NCI-H345 (cell line): ENCODE results near the gene ADAMTS2.

Experiments used
- DNase-seq: peaks from one replicate; lab custom pipeline; 2025; lab: John Stamatoyannopoulos, UW

Gene ADAMTS2

GRCh38 chr5:179232091-179232735 is 113.0 kb downstream of the ADAMTS2 start:
- no peak for DNase-seq

- no peak for DNase-seq
Measured at GRCh38 chr5:179231309-179231708, 114.0 kb downstream of the ADAMTS2 start.

GRCh38 chr5:179230061-179230461 is 115.2 kb downstream of the ADAMTS2 start:
- no peak for DNase-seq

- DNase-seq, result no peak
Measured at GRCh38 chr5:179229331-179229831, 115.9 kb downstream of the ADAMTS2 start.

- DNase-seq, result no peak
Measured at GRCh38 chr5:179228341-179229121, 116.7 kb downstream of the ADAMTS2 start.

- no peak for DNase-seq
Measured at GRCh38 chr5:179227580-179228311, 117.5 kb downstream of the ADAMTS2 start.

- no peak for DNase-seq
Measured at GRCh38 chr5:179227229-179227579, 118.1 kb downstream of the ADAMTS2 start.

- no peak for DNase-seq
Measured at GRCh38 chr5:179226696-179227095, 118.6 kb downstream of the ADAMTS2 start.

GRCh38 chr5:179225387-179225786 is 119.9 kb downstream of the ADAMTS2 start:
- no peak for DNase-seq

- no peak for DNase-seq
Measured at GRCh38 chr5:179224741-179225140, 120.5 kb downstream of the ADAMTS2 start.

GRCh38 chr5:179223961-179224360 is 121.3 kb downstream of the ADAMTS2 start:
- DNase-seq, result no peak

- no peak for DNase-seq
Measured at GRCh38 chr5:179223528-179223927, 121.7 kb downstream of the ADAMTS2 start.

- DNase-seq, result no peak
Measured at GRCh38 chr5:179222246-179223017, 122.8 kb downstream of the ADAMTS2 start.

GRCh38 chr5:179221877-179222220 is 123.4 kb downstream of the ADAMTS2 start:
- no peak for DNase-seq

- no peak for DNase-seq
Measured at GRCh38 chr5:179221196-179221876, 123.9 kb downstream of the ADAMTS2 start.

- no peak for DNase-seq
Measured at GRCh38 chr5:179220716-179221115, 124.5 kb downstream of the ADAMTS2 start.

- DNase-seq, result no peak
Measured at GRCh38 chr5:179219661-179220620, 125.3 kb downstream of the ADAMTS2 start.

GRCh38 chr5:179218943-179219330 is 126.3 kb downstream of the ADAMTS2 start:
- DNase-seq, result no peak

- no peak for DNase-seq
Measured at GRCh38 chr5:179217956-179218942, 127.0 kb downstream of the ADAMTS2 start.
